Activated CD8-positive, alpha-beta memory T cell treated with anti-CD3 and anti-CD28 coated beads for 36 hours (primary cell): Measurements from ENCODE around the gene TPPP3. TPM values are rescaled to one million over a fixed set of nuclear protein-coding genes. Genes with fewer than 3 reads are reported as not detected.

Source experiments
- CTCF ChIA-PET: fragments of 350-600 bp; sonication (Branson Sonifier 250); formaldehyde crosslinking; loops from one replicate; lab custom pipeline; 2021; ENCODE audit warnings: antibody characterized with exemption; lab: Charles Lee
- POLR2A ChIA-PET: fragments of 350-600 bp; sonication (Branson Sonifier 250); formaldehyde crosslinking; loops from one replicate; lab custom pipeline; 2021; ENCODE audit warnings: antibody characterized with exemption; lab: Charles Lee
- total RNA-seq, 2 experiments: library from RNA; stranded (reverse); gene quantifications; one replicate each; pipeline ENCODE4 v1.2.3, GENCODE V29; 2021

Gene TPPP3
- total RNA-seq, 2 experiments from 2014 or later: not detected

DNA sequence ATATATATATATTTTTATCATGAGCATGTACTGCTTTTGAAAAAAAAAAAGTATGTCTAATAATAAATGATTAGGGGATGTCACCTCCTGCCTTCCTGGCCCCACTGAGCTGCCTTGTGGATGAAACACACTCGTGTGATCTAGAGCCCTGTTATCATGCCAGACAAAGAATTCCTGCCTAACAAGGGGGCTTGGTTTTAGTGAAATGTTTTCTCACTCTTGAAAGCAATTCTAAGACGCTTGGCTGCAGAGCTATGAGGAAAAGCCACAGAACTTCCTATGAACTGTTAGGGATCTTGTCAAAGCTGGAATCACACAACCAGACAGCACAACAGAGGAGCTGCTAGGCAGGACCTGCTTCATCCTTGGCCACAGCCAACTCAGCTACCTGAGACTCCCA, 19.0 kb upstream of the TPPP3 start:
- ChIA-PET POLR2A (no interaction called here), CTCF (interaction anchor here (1.2 to 1.4 kb wide), 3 partner anchors 12 to 53 kb away, joined by 3 to 4 read pairs (median 3); no protein-coding TSS in a partner anchor)

- ChIA-PET CTCF (interaction anchor here (0.7 kb wide), 1 partner anchor 458 kb away, joined by 3 read pairs; no protein-coding TSS in a partner anchor), POLR2A (no interaction called here)
These were observed 18.0 kb upstream of the TPPP3 start for GRCh38 chr16:67411339-67411738.

GRCh38 chr16:67409631-67410030, 16.3 kb upstream of the TPPP3 start:
- POLR2A ChIA-PET: no interaction called here

GRCh38 chr16:67407788-67408452, 14.6 kb upstream of the TPPP3 start:
- ChIA-PET CTCF (interaction anchor here (1.0 kb wide), 1 partner anchor 22 kb away, joined by 4 read pairs; no protein-coding TSS in a partner anchor), POLR2A (no interaction called here)

More at GRCh38 chr16:67409631-67410030, 16.3 kb upstream of the TPPP3 start:
- CTCF ChIA-PET: interaction anchor here (1.0 kb wide), 1 partner anchor 19 kb away, joined by 3 read pairs; no protein-coding TSS in a partner anchor

- ChIA-PET POLR2A (no interaction called here), CTCF (interaction anchor here (1.0 kb wide), 1 partner anchor 21 kb away, joined by 4 read pairs; no protein-coding TSS in a partner anchor)
These were observed 14.0 kb upstream of the TPPP3 start for GRCh38 chr16:67407176-67407787.

DNA sequence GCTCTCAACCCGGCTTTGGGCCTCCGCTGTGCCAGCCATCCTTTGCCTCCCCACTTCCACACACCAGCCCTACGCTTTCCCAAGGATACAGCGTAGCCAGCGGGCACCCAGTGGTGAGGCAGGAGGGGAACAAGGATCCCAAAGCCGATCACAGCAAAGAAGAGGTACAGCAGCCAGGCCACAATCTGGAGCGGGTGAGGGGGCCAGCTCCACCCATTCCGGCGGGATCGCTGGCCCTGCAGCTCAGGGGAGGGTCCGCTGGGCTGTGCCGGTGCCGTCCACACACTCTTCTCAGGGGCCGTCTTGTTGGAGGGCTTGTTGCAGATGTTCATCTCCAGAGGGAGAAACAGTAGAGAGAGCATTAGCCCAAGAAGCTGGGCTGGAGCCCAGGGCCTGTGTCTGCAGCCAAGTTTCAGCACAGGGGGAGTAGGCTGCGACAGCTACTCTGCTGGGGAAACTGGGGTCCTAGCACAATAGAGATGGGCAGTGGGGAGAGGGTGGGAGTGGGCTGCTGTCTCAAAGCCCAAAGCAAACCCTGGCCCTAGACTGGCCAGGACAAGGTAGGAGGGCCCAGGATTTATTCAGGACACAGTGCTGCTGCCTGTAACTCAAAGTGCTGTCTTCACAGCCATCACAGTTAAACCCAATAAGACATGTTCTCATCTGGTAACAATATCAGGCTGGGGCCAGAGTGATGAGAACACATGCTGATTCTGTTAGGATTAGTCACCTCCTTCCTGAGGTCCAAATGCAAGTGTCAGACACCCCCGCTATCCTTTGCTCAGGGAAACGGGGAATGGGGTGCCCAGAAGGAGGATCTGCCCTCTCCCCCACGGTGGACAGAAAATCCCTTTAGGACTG, 13.0 kb upstream of the TPPP3 start:
- ChIA-PET CTCF (interaction anchor here (1.0 kb wide), 1 partner anchor 127 kb away, joined by 3 read pairs; the partner anchor contains the start of gene PLEKHG4), POLR2A (no interaction called here)

- CTCF ChIA-PET: interaction anchor here (1.0 kb wide), 1 partner anchor 126 kb away, joined by 3 read pairs; the partner anchor contains the start of gene PLEKHG4
- POLR2A ChIA-PET: no interaction called here
These were observed 12.0 kb upstream of the TPPP3 start for GRCh38 chr16:67405336-67405735.

- POLR2A ChIA-PET: no interaction called here
- CTCF ChIA-PET: no interaction called here
These were observed 11.5 kb upstream of the TPPP3 start for GRCh38 chr16:67404740-67405226.

- POLR2A ChIA-PET: no interaction called here
- CTCF ChIA-PET: no interaction called here
These were observed 10.8 kb upstream of the TPPP3 start for GRCh38 chr16:67403976-67404555.

GRCh38 chr16:67400901-67401300, 7.6 kb upstream of the TPPP3 start:
- POLR2A ChIA-PET: no interaction called here
- CTCF ChIA-PET: no interaction called here

- CTCF ChIA-PET: interaction anchor here (0.6 to 2.0 kb wide), 18 partner anchors 11 to 1233 kb away, joined by 3 to 13 read pairs (median 4); partner anchors contain the start of gene ZDHHC1
- POLR2A ChIA-PET: no interaction called here
These were observed 6.7 kb upstream of the TPPP3 start for GRCh38 chr16:67399749-67400704.

- POLR2A ChIA-PET: no interaction called here
- CTCF ChIA-PET: interaction anchor here (0.6 to 2.0 kb wide), 19 partner anchors 11 to 1234 kb away, joined by 3 to 13 read pairs (median 4); partner anchors contain the start of gene ZDHHC1
These were observed 6.0 kb upstream of the TPPP3 start for GRCh38 chr16:67399218-67399733.

DNA sequence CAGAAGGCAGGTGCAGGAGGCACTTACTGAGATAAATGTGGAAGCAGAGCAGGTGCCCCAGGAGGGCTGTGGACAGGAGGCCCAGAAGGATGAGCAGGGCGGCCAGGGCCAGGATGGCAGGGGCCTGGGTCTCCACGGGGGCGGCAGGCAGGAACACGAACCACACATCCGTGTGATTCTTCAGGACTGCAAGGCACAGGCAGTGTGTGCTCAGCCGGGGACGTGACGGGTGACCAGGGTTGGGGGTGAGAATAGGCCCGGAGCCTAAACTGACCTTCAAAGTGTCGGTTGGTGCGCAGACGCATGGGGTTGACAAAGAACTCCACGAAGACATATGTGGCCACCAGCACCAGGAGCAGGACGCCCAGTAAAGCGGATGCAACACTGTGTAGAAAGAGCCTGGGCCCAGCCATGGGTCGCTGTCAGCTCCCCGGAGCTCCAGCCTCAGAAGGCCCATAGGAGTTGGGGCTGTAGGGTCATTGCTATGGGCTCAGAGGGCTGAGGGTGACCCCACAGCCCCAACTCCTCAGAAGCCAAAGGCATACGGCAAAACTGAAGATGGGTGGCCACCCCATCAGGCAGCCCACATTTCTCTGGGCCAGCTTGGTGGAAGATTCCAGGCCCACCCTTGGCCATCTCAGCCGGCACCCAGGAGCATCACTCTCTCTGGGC, 5.4 kb upstream of the TPPP3 start:
- ChIA-PET CTCF (interaction anchor here (0.8 to 2.0 kb wide), 3 partner anchors 18 to 138 kb away, joined by 4 to 13 read pairs (median 5); partner anchors contain the start of gene ZDHHC1), POLR2A (no interaction called here)

GRCh38 chr16:67397812-67398545, 4.7 kb upstream of the TPPP3 start:
- POLR2A ChIA-PET: no interaction called here
- CTCF ChIA-PET: interaction anchor here (0.8 kb wide), 1 partner anchor 30 kb away, joined by 4 read pairs; no protein-coding TSS in a partner anchor

GRCh38 chr16:67397036-67397801, 3.9 kb upstream of the TPPP3 start:
- ChIA-PET CTCF (no interaction called here), POLR2A (no interaction called here)
